OCI-LY7 (cell line): Measurements from ENCODE around the gene HS3ST4. TPM values are rescaled to one million over a fixed set of nuclear protein-coding genes. Genes with fewer than 3 reads are reported as not detected.

Source experiments
- BruUV-seq: library from RNA; stranded (reverse); fragments of 400-500 nt; replicated peaks from 2 replicates; lab custom pipeline; 2021; lab: Mats Ljungman, UMichigan
- CTCF ChIA-PET: fragments of 300-600 bp; sonication (Branson Sonifier 250); formaldehyde crosslinking; loops from one replicate; lab custom pipeline; 2022; ENCODE audit warnings: antibody characterized with exemption; ENCODE audit not compliant: unreplicated experiment; lab: Charles Lee
- POLR2A ChIA-PET: fragments of 300-600 bp; sonication (Branson Sonifier 250); formaldehyde crosslinking; loops from one replicate; lab custom pipeline; 2022; ENCODE audit warnings: antibody characterized with exemption; lab: Charles Lee
- DNase-seq: peaks from one replicate; pipeline ENCODE4 v3.0.0-alpha.2; 2015; ENCODE audit warnings: low spot score
- H2AFZ ChIP-seq: fragments of 200-600 bp; sonication (generic), shearing (Covaris generic); 2 replicates; pipeline ENCODE4 v1.6.1; 2014; ENCODE audit warnings: mild to moderate bottlenecking, antibody characterized with exemption, low read length, moderate library complexity
- H3K27ac ChIP-seq: fragments of 200-600 bp; sonication (generic); 2 replicates; pipeline ENCODE4 v1.5.1; 2014; ENCODE audit warnings: mixed run types, low read depth, mild to moderate bottlenecking, moderate library complexity, low read length, inconsistent platforms; ENCODE audit not compliant: poor library complexity, severe bottlenecking
- H3K36me3 ChIP-seq: fragments of 200-600 bp; sonication (generic); 2 replicates; pipeline ENCODE4 v1.6.1; 2014; ENCODE audit warnings: mild to moderate bottlenecking, antibody characterized with exemption, low read length, moderate library complexity, mixed read lengths; ENCODE audit not compliant: insufficient read depth
- H3K4me1 ChIP-seq: fragments of 200-600 bp; sonication (generic); 2 replicates; pipeline ENCODE4 v1.5.1; 2014; ENCODE audit warnings: mild to moderate bottlenecking, low read length; ENCODE audit not compliant: insufficient read depth, poor library complexity, severe bottlenecking
- H3K4me2 ChIP-seq: fragments of 200-600 bp; sonication (generic); 2 replicates; pipeline ENCODE4 v1.6.1; 2014; ENCODE audit warnings: mild to moderate bottlenecking, low read length
- H3K4me3 ChIP-seq: fragments of 200-600 bp; sonication (generic); 2 replicates; pipeline ENCODE4 v1.5.1; 2014; ENCODE audit warnings: mild to moderate bottlenecking, low read depth, low read length; ENCODE audit not compliant: poor library complexity, severe bottlenecking
- H3K79me2 ChIP-seq: fragments of 200-600 bp; sonication (generic); 2 replicates; pipeline ENCODE4 v1.6.1; 2016; ENCODE audit warnings: low read depth, mild to moderate bottlenecking, low read length, moderate library complexity, mixed read lengths; ENCODE audit not compliant: insufficient read depth
- H3K9me2 ChIP-seq: fragments of 200-600 bp; sonication (generic); 2 replicates; pipeline ENCODE4 v1.6.1; 2016; ENCODE audit warnings: mild to moderate bottlenecking, low read length, mixed read lengths; ENCODE audit not compliant: insufficient read depth
- H3K9me3 ChIP-seq: fragments of 200-600 bp; sonication (generic); 2 replicates; pipeline ENCODE4 v1.6.1; 2014; ENCODE audit warnings: mild to moderate bottlenecking, mixed run types, low read length, mixed read lengths
- H4K20me1 ChIP-seq: fragments of 200-600 bp; sonication (generic); 2 replicates; pipeline ENCODE4 v1.6.1; 2014; ENCODE audit warnings: mild to moderate bottlenecking, antibody characterized with exemption, low read length, moderate library complexity, mixed read lengths; ENCODE audit not compliant: insufficient read depth
- EZH2phosphoT487 ChIP-seq: fragments of 200-600 bp; sonication (generic); IDR thresholded peaks from 2 replicates; pipeline ENCODE4 v1.6.1; 2018; ENCODE audit warnings: low read depth, borderline replicate concordance, mild to moderate bottlenecking, mixed run types, antibody characterized with exemption, low read length, moderate library complexity, mixed read lengths
- intact Hi-C: fragments of 100-400 bp; cut with micrococcal nuclease; formaldehyde crosslinking; loops from one replicate; pipeline ENCODE4 v1.10.0; 2022; ENCODE audit not compliant: unreplicated experiment
- total RNA-seq, 2 experiments: library from RNA; depleted of rRNA in 1 of 2; stranded (reverse); fragments of >200 nt in 1 of 2; shearing (Covaris generic) in 1 of 2; gene quantifications; 2 replicates each; pipeline ENCODE4 v1.2.3, GENCODE V29; 2014 to 2022
- TF ChIP-seq, protein P1 (sequence below): fragments of 200-600 bp; sonication (generic); conservative IDR thresholded peaks from 2 replicates; pipeline ENCODE4 v1.5.1; 2014; ENCODE audit warnings: mild to moderate bottlenecking, antibody characterized with exemption, low read length, moderate library complexity, mixed read lengths

Gene HS3ST4
- total RNA-seq, 2 experiments from 2014 or later, result not detected

DNA sequence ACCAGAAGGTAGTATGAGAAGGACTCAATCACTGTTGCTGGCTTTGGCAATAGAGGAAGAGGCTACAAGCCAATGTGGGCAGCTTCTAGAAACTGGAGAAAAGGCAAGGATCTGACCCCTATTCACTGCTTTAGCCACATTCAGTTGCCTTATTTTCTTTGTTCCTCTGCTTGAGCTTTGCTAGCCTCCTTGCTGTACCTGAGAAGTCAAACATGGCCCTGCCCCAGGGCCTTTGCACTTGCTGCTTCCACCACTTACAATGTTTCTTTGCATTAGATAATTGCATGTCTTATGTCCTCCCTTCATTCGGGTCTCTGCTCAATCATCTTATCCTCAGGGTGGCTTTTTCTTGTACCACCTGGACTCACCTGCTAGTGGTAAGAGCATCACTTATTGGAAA lies 15.8 kb downstream of the HS3ST4 start:
- CTCF ChIA-PET, result no interaction called here
- POLR2A ChIA-PET, result no interaction called here
- no peak overlapping the region for H2AFZ ChIP-seq
- no peaks in the 10 kb centered on the region for H3K36me3 ChIP-seq
- no peaks in the 10 kb centered on the region for H3K4me1 ChIP-seq
- no peaks in the 10 kb centered on the region for H4K20me1 ChIP-seq
- no peaks in the 10 kb centered on the region for H3K9me2 ChIP-seq
- H3K4me3 ChIP-seq, result no peak overlapping the region
- intact Hi-C loops, result loop anchor here (5.0 kb wide), 1 partner anchor 430 kb away; no protein-coding TSS in a partner anchor
- BruUV-seq, result no TSS peak
- no peak overlapping the region for H3K4me2 ChIP-seq
- no peak for DNase-seq
- H3K79me2 ChIP-seq, result no peaks in the 10 kb centered on the region
- no peak for TF ChIP-seq EZH2phosphoT487
- TF ChIP-seq, protein P1, sequence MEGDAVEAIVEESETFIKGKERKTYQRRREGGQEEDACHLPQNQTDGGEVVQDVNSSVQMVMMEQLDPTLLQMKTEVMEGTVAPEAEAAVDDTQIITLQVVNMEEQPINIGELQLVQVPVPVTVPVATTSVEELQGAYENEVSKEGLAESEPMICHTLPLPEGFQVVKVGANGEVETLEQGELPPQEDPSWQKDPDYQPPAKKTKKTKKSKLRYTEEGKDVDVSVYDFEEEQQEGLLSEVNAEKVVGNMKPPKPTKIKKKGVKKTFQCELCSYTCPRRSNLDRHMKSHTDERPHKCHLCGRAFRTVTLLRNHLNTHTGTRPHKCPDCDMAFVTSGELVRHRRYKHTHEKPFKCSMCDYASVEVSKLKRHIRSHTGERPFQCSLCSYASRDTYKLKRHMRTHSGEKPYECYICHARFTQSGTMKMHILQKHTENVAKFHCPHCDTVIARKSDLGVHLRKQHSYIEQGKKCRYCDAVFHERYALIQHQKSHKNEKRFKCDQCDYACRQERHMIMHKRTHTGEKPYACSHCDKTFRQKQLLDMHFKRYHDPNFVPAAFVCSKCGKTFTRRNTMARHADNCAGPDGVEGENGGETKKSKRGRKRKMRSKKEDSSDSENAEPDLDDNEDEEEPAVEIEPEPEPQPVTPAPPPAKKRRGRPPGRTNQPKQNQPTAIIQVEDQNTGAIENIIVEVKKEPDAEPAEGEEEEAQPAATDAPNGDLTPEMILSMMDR, result no peak
- no peaks in the 10 kb centered on the region for H3K9me3 ChIP-seq
- H3K27ac ChIP-seq, result no peak overlapping the region

DNA sequence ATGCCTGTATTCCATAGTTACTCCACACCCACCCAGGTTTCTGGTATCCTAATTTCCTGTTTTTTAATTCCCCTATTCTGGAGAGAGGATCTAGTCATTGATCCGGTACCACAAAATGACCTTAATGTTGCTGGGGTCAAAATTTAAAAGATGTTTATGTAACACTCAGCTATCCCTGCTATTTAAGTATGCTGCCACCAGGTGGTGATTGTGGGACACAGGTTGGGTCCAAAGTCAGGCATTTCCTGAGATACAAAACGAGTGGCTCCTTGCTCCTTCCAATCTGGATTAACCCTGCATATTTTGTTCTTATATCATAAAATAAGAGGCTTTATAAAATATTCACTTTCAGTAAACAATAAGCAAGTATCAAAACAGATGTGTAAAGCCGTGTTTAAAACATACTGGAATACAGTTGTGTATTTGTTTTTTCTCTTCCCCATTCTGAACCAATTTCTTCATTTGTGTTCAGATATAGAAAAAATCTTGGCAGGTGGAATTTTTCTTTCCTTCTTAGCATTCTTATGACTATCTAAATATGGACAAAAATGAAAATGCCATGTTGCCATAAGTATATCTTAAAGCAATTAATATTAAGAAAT lies 16.3 kb downstream of the HS3ST4 start:
- Histone ChIP-seq H4K20me1 (no peaks in the 10 kb centered on the region), H3K9me3 (no peaks in the 10 kb centered on the region), H2AFZ (no peak overlapping the region), H3K79me2 (no peaks in the 10 kb centered on the region), H3K4me2 (no peak overlapping the region), H3K9me2 (no peaks in the 10 kb centered on the region), H3K4me3 (no peak overlapping the region), H3K4me1 (no peaks in the 10 kb centered on the region), H3K36me3 (no peaks in the 10 kb centered on the region), H3K27ac (no peak overlapping the region)
- TF ChIP-seq, protein P1, result peak; percentile 81
- TF ChIP-seq EZH2phosphoT487, result no peak
- CTCF ChIA-PET, result no interaction called here
- peak; percentile 49 for DNase-seq
- no TSS peak for BruUV-seq
- intact Hi-C loops, result loop anchor here (2.0 to 5.0 kb wide), 2 partner anchors 77 to 431 kb away; no protein-coding TSS in a partner anchor
- POLR2A ChIA-PET, result no interaction called here

DNA sequence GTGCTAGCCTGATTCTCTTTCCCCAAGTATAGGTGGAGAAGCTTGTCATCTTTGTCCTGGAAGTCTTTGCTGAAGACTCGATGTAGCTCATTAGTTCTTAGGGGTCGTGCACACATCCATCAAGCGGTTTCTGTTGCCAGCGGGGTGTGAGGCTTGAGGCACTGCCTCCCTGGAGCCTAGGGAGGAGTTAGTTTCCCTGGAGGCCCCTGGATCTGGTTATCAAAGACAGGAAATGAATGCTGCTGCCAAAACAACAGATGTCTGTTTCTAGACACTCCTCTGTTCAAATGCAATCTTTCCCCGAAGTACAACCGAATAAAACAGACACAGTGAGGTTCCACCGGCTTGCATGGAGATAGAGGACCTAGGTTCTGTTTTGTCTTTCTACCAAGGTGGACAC lies 17.5 kb downstream of the HS3ST4 start:
- Histone ChIP-seq H2AFZ (no peak overlapping the region), H3K27ac (no peak overlapping the region), H3K4me2 (no peak overlapping the region), H3K9me2 (no peaks in the 10 kb centered on the region), H4K20me1 (no peaks in the 10 kb centered on the region), H3K4me3 (no peak overlapping the region), H3K36me3 (no peaks in the 10 kb centered on the region), H3K79me2 (no peaks in the 10 kb centered on the region), H3K4me1 (no peaks in the 10 kb centered on the region), H3K9me3 (no peaks in the 10 kb centered on the region)
- POLR2A ChIA-PET, result no interaction called here
- DNase-seq, result no peak
- intact Hi-C loops, result loop anchor here (2.0 to 5.0 kb wide), 2 partner anchors 78 to 432 kb away; no protein-coding TSS in a partner anchor
- CTCF ChIA-PET, result no interaction called here
- TF ChIP-seq, protein P1, result no peak
- BruUV-seq, result no TSS peak
